PC-9 (cell line): ENCODE results near the gene PFKP. TPM values are rescaled to one million over a fixed set of nuclear protein-coding genes. Genes with fewer than 3 reads are reported as not detected.

Source experiments
- BruUV-seq: library from RNA; stranded (reverse); fragments of 400-500 nt; replicated peaks from 2 replicates; lab custom pipeline; 2021; lab: Mats Ljungman, UMichigan
- CTCF ChIA-PET: fragments of 300-600 bp; sonication (Branson Sonifier 250); formaldehyde crosslinking; loops from one replicate; lab custom pipeline; 2022; ENCODE audit warnings: antibody characterized with exemption; lab: Charles Lee
- POLR2A ChIA-PET: fragments of 300-600 bp; sonication (Branson Sonifier 250); formaldehyde crosslinking; loops from one replicate; lab custom pipeline; 2022; ENCODE audit warnings: antibody characterized with exemption; ENCODE audit not compliant: unreplicated experiment; lab: Charles Lee
- DNase-seq, 2 experiments: peaks; one replicate each; pipeline versions ENCODE4 v3.0.0 to v3.0.0-alpha.2; 2015 to 2022; ENCODE audit warnings: mixed read lengths in 1 of 2
- H2AFZ ChIP-seq: fragments of 200-600 bp; sonication (generic); 2 replicates; pipeline ENCODE4 v1.8.1; 2017; ENCODE audit warnings: antibody characterized with exemption
- H3F3A ChIP-seq: fragments of 200-600 bp; sonication (generic); 2 replicates; pipeline ENCODE4 v1.8.1; 2017; ENCODE audit warnings: antibody characterized with exemption, mild to moderate bottlenecking, low read depth; ENCODE audit not compliant: insufficient read depth
- H3K27ac ChIP-seq: fragments of 200-600 bp; sonication (generic); 2 replicates; pipeline ENCODE4 v1.6.1; 2016; ENCODE audit warnings: mixed run types
- H3K27me3 ChIP-seq: fragments of 200-600 bp; sonication (generic); 2 replicates; pipeline ENCODE4 v1.6.1; 2016; ENCODE audit warnings: low read depth, mixed run types; ENCODE audit not compliant: insufficient read depth
- H3K36me3 ChIP-seq: fragments of 200-600 bp; sonication (generic); 2 replicates; pipeline ENCODE4 v1.6.1; 2016; ENCODE audit warnings: low read depth, mixed run types
- H3K4me1 ChIP-seq: fragments of 200-600 bp; sonication (generic); replicated peaks from 2 replicates; pipeline ENCODE4 v1.6.1; 2016; ENCODE audit warnings: mixed run types; ENCODE audit not compliant: insufficient read depth
- H3K4me2 ChIP-seq: fragments of 200-600 bp; sonication (generic); 2 replicates; pipeline ENCODE4 v1.6.1; 2017; ENCODE audit warnings: mixed run types
- H3K4me3 ChIP-seq: fragments of 200-600 bp; sonication (generic); 2 replicates; pipeline ENCODE4 v1.6.1; 2016; ENCODE audit warnings: mixed run types
- H3K79me2 ChIP-seq: fragments of 200-600 bp; sonication (generic); 2 replicates; pipeline ENCODE4 v1.6.1; 2017; ENCODE audit warnings: low read depth, mixed run types
- H3K9me2 ChIP-seq: fragments of 200-600 bp; sonication (generic); 2 replicates; pipeline ENCODE4 v1.8.1; 2017; ENCODE audit warnings: mild to moderate bottlenecking; ENCODE audit not compliant: insufficient read depth
- H3K9me3 ChIP-seq: fragments of 200-600 bp; sonication (generic); 2 replicates; pipeline ENCODE4 v1.8.1; 2016; ENCODE audit warnings: low read depth; ENCODE audit not compliant: insufficient read depth
- H4K20me1 ChIP-seq: fragments of 200-600 bp; sonication (generic); 2 replicates; pipeline ENCODE4 v1.8.1; 2017; ENCODE audit not compliant: insufficient read depth
- CTCF ChIP-seq: fragments of 200-600 bp; sonication (generic); conservative IDR thresholded peaks from 2 replicates; pipeline ENCODE4 v1.6.1; 2017; ENCODE audit warnings: mixed run types, antibody characterized with exemption, mild to moderate bottlenecking, moderate library complexity
- EZH2 ChIP-seq: fragments of 200-600 bp; sonication (generic); IDR thresholded peaks from 2 replicates; pipeline ENCODE4 v1.8.0; 2017; ENCODE audit warnings: antibody characterized with exemption, low read depth
- intact Hi-C: fragments of 100-400 bp; cut with micrococcal nuclease; formaldehyde crosslinking; loops from one replicate; pipeline ENCODE4 v1.10.0; 2022; ENCODE audit not compliant: unreplicated experiment
- total RNA-seq: library from RNA; stranded (reverse); gene quantifications from 2 replicates; pipeline ENCODE4 v1.2.3, GENCODE V29; 2021

PFKP gene
- total RNA-seq, 1 experiment from 2014 or later, result 234 TPM

DNA sequence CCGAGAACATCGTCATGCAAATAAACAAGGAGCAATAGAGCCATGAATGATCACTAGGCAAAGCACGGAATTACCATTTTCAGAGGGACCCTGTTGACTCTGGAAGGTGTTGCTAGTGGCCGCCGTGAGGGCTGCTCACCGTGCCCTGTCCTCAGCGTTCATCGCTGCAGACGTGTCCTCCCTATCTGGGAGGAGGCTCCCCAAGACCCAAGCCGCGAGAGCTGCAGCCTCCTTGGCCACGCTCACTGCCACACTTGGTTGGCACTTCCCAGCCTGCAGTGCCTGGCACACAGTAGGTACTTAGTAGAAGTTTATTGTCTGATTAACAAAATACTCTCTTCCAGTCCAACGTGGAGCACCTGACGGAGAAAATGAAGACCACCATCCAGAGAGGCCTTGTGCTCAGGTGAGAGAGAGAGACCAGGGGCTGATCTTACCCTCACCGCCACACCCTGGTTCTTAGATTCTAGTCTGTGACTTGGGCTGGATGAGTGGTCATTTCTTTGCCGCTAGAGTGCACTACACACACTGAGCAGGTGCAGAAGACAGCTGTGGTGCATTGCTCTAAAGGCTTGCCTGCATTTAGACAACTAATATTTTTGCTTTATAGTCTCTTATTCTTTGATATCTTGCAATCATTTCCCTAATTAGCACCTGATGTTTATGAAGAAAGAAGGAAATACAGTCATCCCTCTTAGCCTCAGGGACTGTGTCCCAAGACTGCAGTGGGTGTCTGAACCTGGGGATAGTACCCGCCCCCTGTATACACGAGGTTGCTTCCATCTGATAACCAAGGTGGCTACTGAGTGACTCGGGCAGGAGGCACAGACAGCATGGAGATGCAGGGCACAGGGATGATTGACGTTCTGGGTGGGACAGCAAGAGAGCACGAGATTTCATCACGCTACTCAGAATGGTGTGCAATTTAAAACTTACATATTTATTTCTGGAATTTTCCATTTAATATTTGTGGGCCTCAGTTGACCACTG is 65.0 kb downstream of the PFKP start:
- Histone ChIP-seq H3K4me2 (no peak overlapping the region), H3K9me3 (no peaks in the 10 kb centered on the region), H3F3A (peaks cover 13% of the 10 kb centered on the region), H3K4me3 (no peak overlapping the region), H3K79me2 (no peaks in the 10 kb centered on the region), H3K27me3 (no peaks in the 10 kb centered on the region), H4K20me1 (no peaks in the 10 kb centered on the region), H3K36me3 (peaks cover 11% of the 10 kb centered on the region; the same call in 1 of the 2 replicates), H2AFZ (no peak overlapping the region), H3K27ac (no peak overlapping the region), H3K4me1 (peaks cover 8% of the 10 kb centered on the region), H3K9me2 (no peaks in the 10 kb centered on the region)
- TF ChIP-seq EZH2 (no peak), CTCF (no peak)
- ChIA-PET CTCF (no interaction called here), POLR2A (no interaction called here)
- intact Hi-C loops, result no loop called here
- DNase-seq, result no peak
- BruUV-seq, result no TSS peak

GRCh38 chr10:3133948-3134347 is 66.6 kb downstream of the PFKP start:
- peaks cover 17% of the 10 kb centered on the region for H3F3A ChIP-seq
- H2AFZ ChIP-seq, result no peak overlapping the region
- no peaks in the 10 kb centered on the region for H3K27me3 ChIP-seq
- H3K4me1 ChIP-seq, result peaks cover 8% of the 10 kb centered on the region
- no peak overlapping the region for H3K4me3 ChIP-seq
- no peaks in the 10 kb centered on the region for H3K79me2 ChIP-seq
- H3K9me3 ChIP-seq, result no peaks in the 10 kb centered on the region
- intact Hi-C loops, result no loop called here
- ChIA-PET CTCF (no interaction called here), POLR2A (no interaction called here)
- H3K4me2 ChIP-seq, result no peak overlapping the region
- BruUV-seq, result no TSS peak
- H3K36me3 ChIP-seq, result peaks cover 11% of the 10 kb centered on the region; the same call in 1 of the 2 replicates
- H3K9me2 ChIP-seq, result no peaks in the 10 kb centered on the region
- DNase-seq, result no peak
- H4K20me1 ChIP-seq, result no peaks in the 10 kb centered on the region
- no peak for TF ChIP-seq CTCF
- TF ChIP-seq EZH2, result no peak
- H3K27ac ChIP-seq, result no peak overlapping the region

DNA sequence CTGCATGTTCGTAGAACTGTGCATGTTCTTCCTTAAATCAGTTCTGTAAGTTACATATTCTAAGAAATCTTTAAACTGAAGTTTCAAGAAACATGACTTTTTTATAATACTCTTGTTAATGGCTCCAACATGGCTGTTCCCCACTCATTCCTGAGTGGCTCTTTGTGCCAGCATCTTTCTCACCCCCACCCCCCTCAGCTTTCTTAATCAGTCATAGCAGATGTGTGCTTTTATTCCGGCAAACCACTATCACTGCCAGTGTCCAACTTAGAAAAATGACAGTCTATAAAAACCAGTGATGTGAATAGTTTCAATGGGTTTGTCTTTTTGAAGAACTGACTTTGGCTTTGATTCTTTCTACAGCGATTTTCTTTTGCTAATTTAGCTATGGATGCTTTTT is 67.7 kb downstream of the PFKP start:
- H3K36me3 ChIP-seq, result peaks cover 11% of the 10 kb centered on the region; the same call in 1 of the 2 replicates
- BruUV-seq, result no TSS peak
- H4K20me1 ChIP-seq, result no peaks in the 10 kb centered on the region
- no peaks in the 10 kb centered on the region for H3K9me3 ChIP-seq
- peaks cover 8% of the 10 kb centered on the region for H3K4me1 ChIP-seq
- no peaks in the 10 kb centered on the region for H3K79me2 ChIP-seq
- ChIA-PET POLR2A (interaction anchor here (0.9 kb wide), 1 partner anchor 38 kb away, joined by 5 read pairs; the partner anchor contains the start of gene PITRM1), CTCF (no interaction called here)
- TF ChIP-seq CTCF (no peak), EZH2 (no peak)
- H2AFZ ChIP-seq, result no peak overlapping the region
- H3K4me3 ChIP-seq, result no peak overlapping the region
- H3F3A ChIP-seq, result peaks cover 20% of the 10 kb centered on the region
- no peak overlapping the region for H3K4me2 ChIP-seq
- no peaks in the 10 kb centered on the region for H3K27me3 ChIP-seq
- no peak overlapping the region for H3K27ac ChIP-seq
- no peak for DNase-seq
- intact Hi-C loops, result no loop called here
- no peaks in the 10 kb centered on the region for H3K9me2 ChIP-seq
